Uterus (tissue), 4 donors: ENCODE data around the gene SLC25A28. TPM values are rescaled to one million over a fixed set of nuclear protein-coding genes. Genes with fewer than 3 reads are reported as not detected.

Experiments
- DNase-seq, 2 donors: peaks; one replicate each; pipeline ENCODE4 v3.0.0-alpha.2; 2019 to 2020
- H3K27ac ChIP-seq, 2 donors: fragments of 200-600 bp; sonication (generic); 1 replicate in 1 of 2; 2 replicates in 1 of 2; pipeline ENCODE4 v1.5.1; 2016 to 2018
- H3K27me3 ChIP-seq, 2 donors: fragments of 200-600 bp; sonication (generic); one replicate each; pipeline ENCODE4 v1.5.1; 2018 to 2019; ENCODE audit warnings: control low read depth in 1 of 2
- H3K36me3 ChIP-seq, 2 donors: fragments of 200-600 bp; sonication (generic); one replicate each; pipeline ENCODE4 v1.5.1; 2019; ENCODE audit warnings: control low read depth in 1 of 2
- H3K4me1 ChIP-seq, 2 donors: fragments of 200-600 bp; sonication (generic); one replicate each; pipeline ENCODE4 v1.5.1; 2018 to 2019; ENCODE audit warnings: control low read depth in 1 of 2
- H3K4me3 ChIP-seq, 2 donors: fragments of 200-600 bp; sonication (generic); 1 replicate in 1 of 2; 2 replicates in 1 of 2; pipeline ENCODE4 v1.5.1; 2018 to 2019; ENCODE audit warnings: mild to moderate bottlenecking in 1 of 2
- H3K9me3 ChIP-seq, 2 donors: fragments of 200-600 bp; sonication (generic); one replicate each; pipeline ENCODE4 v1.5.1; 2019; ENCODE audit warnings: control low read depth in 1 of 2
- CTCF ChIP-seq, 4 experiments: fragments of 200-600 bp in 2 of 4; fragments of 450-650 bp in 2 of 4; sonication (generic) in 2 of 4; IDR thresholded peaks; one replicate each; pipeline ENCODE4 v1.5.1; 2016 to 2019; ENCODE audit warnings: antibody characterized with exemption in 4 of 4, mild to moderate bottlenecking in 2 of 4, moderate library complexity in 1 of 4
- POLR2A ChIP-seq, 2 donors: fragments of 450-650 bp; IDR thresholded peaks; one replicate each; pipeline ENCODE4 v1.6.1; 2016; ENCODE audit warnings: antibody characterized with exemption in 2 of 2, mild to moderate bottlenecking in 1 of 2, moderate library complexity in 1 of 2
- intact Hi-C: fragments of 100-400 bp; cut with DNase I; formaldehyde crosslinking; loops from one replicate; pipeline ENCODE4 v1.15.1; 2023; ENCODE audit warnings: low total_unique reads
- total RNA-seq, 4 donors: library from RNA; depleted of rRNA in 3 of 4; stranded (reverse); fragments of >200 nt in 3 of 4; gene quantifications; one replicate each; pipeline versions ENCODE4 v1.1.0 to v1.2.4, GENCODE V29; 2014 to 2023
- donor health status: DM: yes; HTN: yes; CAD: no.

The SLC25A28 gene
- total RNA-seq, 4 donors from 2014 or later: 11.0 to 72.4 (median 38.8) TPM

GRCh38 chr10:99590799-99591198, 29.4 kb downstream of the SLC25A28 start:
- intact Hi-C loops: no loop called here
- Histone ChIP-seq H3K9me3 (no peaks in the 10 kb centered on the region), H3K27me3 (no peaks in the 10 kb centered on the region), H3K4me1 (no peaks in the 10 kb centered on the region), H3K27ac (no peak overlapping the region), H3K4me3 (no peak overlapping the region), H3K36me3 (no peaks in the 10 kb centered on the region)
- no peak for TF ChIP-seq CTCF (IDR thresholded peaks at IDR 0.05)
- DNase-seq: no peak

DNA sequence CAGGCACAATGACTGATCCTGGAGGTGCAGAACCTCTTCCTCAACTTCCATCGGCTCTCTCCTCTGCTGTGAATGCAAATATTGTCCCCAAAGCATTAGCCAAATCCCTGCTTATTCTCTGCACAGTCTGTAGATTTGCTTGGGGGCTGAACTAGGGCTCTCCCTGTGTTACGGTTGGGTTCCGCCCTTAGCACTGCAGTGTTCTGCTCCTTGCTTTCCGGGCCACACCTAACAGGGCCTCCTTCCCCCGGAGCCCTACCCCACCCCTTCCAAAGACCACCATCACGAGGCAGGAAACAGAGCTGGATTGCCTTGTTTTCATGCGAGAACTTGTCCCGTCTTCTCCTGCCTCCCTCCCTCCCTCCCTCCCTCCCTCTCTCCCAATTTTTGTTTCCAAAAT, 36.6 kb downstream of the SLC25A28 start:
- TF ChIP-seq POLR2A (IDR thresholded peaks at IDR 0.05) (no peak), CTCF (IDR thresholded peaks at IDR 0.05) (no peak)
- intact Hi-C loops: no loop called here
- H3K9me3 ChIP-seq: no peaks in the 10 kb centered on the region
- DNase-seq: no peak
- H3K4me3 ChIP-seq: no peak overlapping the region
- no peaks in the 10 kb centered on the region for H3K27me3 ChIP-seq
- H3K27ac ChIP-seq: no peak overlapping the region
- no peaks in the 10 kb centered on the region for H3K4me1 ChIP-seq
- H3K36me3 ChIP-seq: no peaks in the 10 kb centered on the region

- H3K4me1 ChIP-seq: no peaks in the 10 kb centered on the region
- no peaks in the 10 kb centered on the region for H3K9me3 ChIP-seq
- no peaks in the 10 kb centered on the region for H3K27me3 ChIP-seq
- intact Hi-C loops: no loop called here
- no peak for DNase-seq
- no peak for TF ChIP-seq CTCF (IDR thresholded peaks at IDR 0.05)
- no peak for TF ChIP-seq POLR2A (IDR thresholded peaks at IDR 0.05)
- H3K4me3 ChIP-seq: no peak overlapping the region
- H3K36me3 ChIP-seq: no peaks in the 10 kb centered on the region
- H3K27ac ChIP-seq: no peak overlapping the region
These were observed 37.9 kb downstream of the SLC25A28 start for GRCh38 chr10:99582255-99582770.

- H3K4me3 ChIP-seq: no peak overlapping the region
- H3K27ac ChIP-seq: no peak overlapping the region
- no peaks in the 10 kb centered on the region for H3K4me1 ChIP-seq
- H3K36me3 ChIP-seq: no peaks in the 10 kb centered on the region
- no peaks in the 10 kb centered on the region for H3K9me3 ChIP-seq
- DNase-seq: no peak
- no peaks in the 10 kb centered on the region for H3K27me3 ChIP-seq
- TF ChIP-seq POLR2A (IDR thresholded peaks at IDR 0.05) (no peak), CTCF (IDR thresholded peaks at IDR 0.05) (no peak)
- intact Hi-C loops: no loop called here
These were observed 40.3 kb downstream of the SLC25A28 start for GRCh38 chr10:99579971-99580370.

DNA sequence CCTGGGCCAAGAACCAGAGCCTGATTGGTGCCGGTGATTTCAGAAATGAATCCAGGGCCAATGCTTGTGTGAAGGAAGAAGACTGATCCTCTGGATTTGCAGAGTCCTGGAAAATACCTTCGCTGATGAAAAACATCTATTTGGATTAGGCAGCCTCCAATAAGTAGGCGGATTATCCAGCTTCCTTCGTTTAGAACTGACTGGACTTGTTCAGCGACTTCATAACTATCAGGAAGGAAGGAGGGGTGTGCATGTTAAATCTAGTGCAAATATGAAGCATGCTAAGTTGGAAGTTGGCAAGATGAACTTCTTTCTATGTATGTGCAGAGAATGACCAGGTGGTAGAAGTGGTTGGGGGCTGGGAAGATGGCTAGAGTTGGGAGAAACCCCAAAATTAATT, 46.4 kb downstream of the SLC25A28 start:
- TF ChIP-seq CTCF (IDR thresholded peaks at IDR 0.05) (no peak), POLR2A (IDR thresholded peaks at IDR 0.05) (no peak)
- H3K4me1 ChIP-seq: no peaks in the 10 kb centered on the region
- no peak overlapping the region for H3K27ac ChIP-seq
- no peaks in the 10 kb centered on the region for H3K36me3 ChIP-seq
- H3K4me3 ChIP-seq: no peak overlapping the region
- DNase-seq: no peak
- intact Hi-C loops: no loop called here
- no peaks in the 10 kb centered on the region for H3K9me3 ChIP-seq
- H3K27me3 ChIP-seq: no peaks in the 10 kb centered on the region
